Chondrocyte (in vitro differentiated cells): ENCODE results near the gene EPB41L2. TPM values are rescaled to one million over a fixed set of nuclear protein-coding genes. Genes with fewer than 3 reads are reported as not detected.
A peak's percentile ranks its signal among the peaks of the same experiment; 100 is the strongest.

Experiments
- DNase-seq: peaks from one replicate; pipeline ENCODE4 v3.0.0; 2021; ENCODE audit warnings: mixed read lengths, low spot score
- H3K27ac Mint-ChIP-seq: one replicate; pipeline ENCODE4 v1.8.0; 2021; ENCODE audit warnings: mild to moderate bottlenecking, moderate library complexity, mixed read lengths; ENCODE audit not compliant: unreplicated experiment
- H3K27me3 Mint-ChIP-seq: 2 replicates; pipeline ENCODE4 v1.8.0; 2021; ENCODE audit warnings: low read depth, mixed read lengths
- H3K36me3 Mint-ChIP-seq: 2 replicates; pipeline ENCODE4 v1.8.0; 2021; ENCODE audit warnings: low read depth, mixed read lengths
- H3K4me1 Mint-ChIP-seq: 2 replicates; pipeline ENCODE4 v1.8.0; 2021; ENCODE audit warnings: low read depth, mild to moderate bottlenecking, mixed read lengths
- H3K4me3 Mint-ChIP-seq: one replicate; pipeline ENCODE4 v1.8.0; 2021; ENCODE audit warnings: mild to moderate bottlenecking, moderate library complexity, mixed read lengths; ENCODE audit not compliant: unreplicated experiment
- H3K9me3 Mint-ChIP-seq: 2 replicates; pipeline ENCODE4 v1.8.0; 2021; ENCODE audit warnings: low read depth, mixed read lengths
- total RNA-seq: library from RNA; stranded (reverse); gene quantifications from 3 replicates; pipeline ENCODE4 v1.2.1, GENCODE V29; 2021
- TF ChIP-seq, protein P1 (sequence below): fragments of 200-600 bp; sonication (generic); IDR thresholded peaks from 2 replicates; pipeline ENCODE4 v1.5.0; 2021; ENCODE audit warnings: antibody characterized with exemption, mild to moderate bottlenecking, moderate library complexity

EPB41L2 gene
- total RNA-seq, 1 donor from 2014 or later = 65.8 TPM

- no peak overlapping the region for H3K4me3 Mint-ChIP-seq
- peaks cover 48% of the 10 kb centered on the region for H3K4me1 Mint-ChIP-seq
- no peaks in the 10 kb centered on the region for H3K27me3 Mint-ChIP-seq
- peaks cover 5% of the 10 kb centered on the region for H3K9me3 Mint-ChIP-seq
- H3K36me3 Mint-ChIP-seq = no peaks in the 10 kb centered on the region
- H3K27ac Mint-ChIP-seq = no peak overlapping the region
- TF ChIP-seq, protein P1, sequence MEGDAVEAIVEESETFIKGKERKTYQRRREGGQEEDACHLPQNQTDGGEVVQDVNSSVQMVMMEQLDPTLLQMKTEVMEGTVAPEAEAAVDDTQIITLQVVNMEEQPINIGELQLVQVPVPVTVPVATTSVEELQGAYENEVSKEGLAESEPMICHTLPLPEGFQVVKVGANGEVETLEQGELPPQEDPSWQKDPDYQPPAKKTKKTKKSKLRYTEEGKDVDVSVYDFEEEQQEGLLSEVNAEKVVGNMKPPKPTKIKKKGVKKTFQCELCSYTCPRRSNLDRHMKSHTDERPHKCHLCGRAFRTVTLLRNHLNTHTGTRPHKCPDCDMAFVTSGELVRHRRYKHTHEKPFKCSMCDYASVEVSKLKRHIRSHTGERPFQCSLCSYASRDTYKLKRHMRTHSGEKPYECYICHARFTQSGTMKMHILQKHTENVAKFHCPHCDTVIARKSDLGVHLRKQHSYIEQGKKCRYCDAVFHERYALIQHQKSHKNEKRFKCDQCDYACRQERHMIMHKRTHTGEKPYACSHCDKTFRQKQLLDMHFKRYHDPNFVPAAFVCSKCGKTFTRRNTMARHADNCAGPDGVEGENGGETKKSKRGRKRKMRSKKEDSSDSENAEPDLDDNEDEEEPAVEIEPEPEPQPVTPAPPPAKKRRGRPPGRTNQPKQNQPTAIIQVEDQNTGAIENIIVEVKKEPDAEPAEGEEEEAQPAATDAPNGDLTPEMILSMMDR = no peak
- no peak for DNase-seq
Observed at GRCh38 chr6:130932438-130932837, 130.6 kb downstream of the EPB41L2 start.

DNA sequence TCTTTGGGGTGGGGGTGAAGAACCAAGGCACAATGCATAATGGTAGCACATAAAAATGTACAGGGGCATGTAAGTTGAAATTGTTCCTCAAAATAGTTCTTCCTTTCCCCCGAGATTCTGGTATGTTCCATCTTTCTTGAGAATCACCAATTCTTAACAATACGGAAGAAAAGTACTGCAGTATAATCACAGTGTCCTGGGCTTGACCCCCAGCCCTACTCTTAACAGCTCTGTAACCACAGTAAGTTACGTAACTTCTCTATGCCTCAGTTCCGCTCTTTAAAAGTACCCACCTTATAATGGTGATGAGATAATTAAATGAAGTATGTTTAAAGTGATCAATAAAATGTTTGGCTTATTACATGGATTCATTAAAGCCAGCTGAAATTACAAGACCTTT lies 131.4 kb downstream of the EPB41L2 start:
- Mint-ChIP-seq H3K27ac (no peak overlapping the region), H3K4me3 (no peak overlapping the region), H3K9me3 (peaks cover 5% of the 10 kb centered on the region), H3K27me3 (no peaks in the 10 kb centered on the region), H3K4me1 (peaks cover 48% of the 10 kb centered on the region), H3K36me3 (no peaks in the 10 kb centered on the region)
- TF ChIP-seq, protein P1 = no peak
- DNase-seq = no peak

DNA sequence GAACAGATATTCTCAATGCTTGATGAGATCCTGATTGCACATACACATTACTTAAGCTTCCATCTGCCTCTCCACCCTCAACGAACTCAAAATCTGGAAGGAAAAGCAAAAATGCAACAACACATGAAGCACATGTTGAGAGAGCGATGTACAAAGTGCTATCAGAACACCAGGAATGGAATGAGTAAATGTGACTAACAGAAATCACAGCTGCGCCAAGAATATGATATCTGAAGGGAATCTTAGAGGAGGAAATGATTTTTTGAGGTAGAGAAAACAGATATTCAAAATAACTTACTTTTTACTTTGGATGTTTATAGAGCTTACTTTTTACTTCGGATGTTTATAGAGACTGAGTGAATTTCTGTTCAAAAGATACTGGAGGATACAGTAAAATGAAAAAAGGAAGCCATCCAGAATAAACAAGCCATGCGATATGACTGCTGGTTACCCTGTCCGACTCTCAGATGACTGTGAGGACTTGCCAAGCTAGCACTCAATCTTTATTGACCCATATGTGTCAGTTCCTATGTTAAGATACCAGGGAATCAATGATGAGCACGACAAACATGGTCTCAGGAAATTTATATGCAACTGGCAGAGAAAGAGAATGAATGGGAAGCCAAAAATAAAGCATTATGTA lies 133.9 kb downstream of the EPB41L2 start:
- H3K4me1 Mint-ChIP-seq = peaks cover 29% of the 10 kb centered on the region
- peak overlapping the region; percentile 3 for H3K27ac Mint-ChIP-seq
- H3K27me3 Mint-ChIP-seq = no peaks in the 10 kb centered on the region
- H3K9me3 Mint-ChIP-seq = peaks cover 5% of the 10 kb centered on the region
- peaks cover 2% of the 10 kb centered on the region for H3K36me3 Mint-ChIP-seq
- no peak overlapping the region for H3K4me3 Mint-ChIP-seq
- TF ChIP-seq, protein P1 = no peak
- no peak for DNase-seq

DNA sequence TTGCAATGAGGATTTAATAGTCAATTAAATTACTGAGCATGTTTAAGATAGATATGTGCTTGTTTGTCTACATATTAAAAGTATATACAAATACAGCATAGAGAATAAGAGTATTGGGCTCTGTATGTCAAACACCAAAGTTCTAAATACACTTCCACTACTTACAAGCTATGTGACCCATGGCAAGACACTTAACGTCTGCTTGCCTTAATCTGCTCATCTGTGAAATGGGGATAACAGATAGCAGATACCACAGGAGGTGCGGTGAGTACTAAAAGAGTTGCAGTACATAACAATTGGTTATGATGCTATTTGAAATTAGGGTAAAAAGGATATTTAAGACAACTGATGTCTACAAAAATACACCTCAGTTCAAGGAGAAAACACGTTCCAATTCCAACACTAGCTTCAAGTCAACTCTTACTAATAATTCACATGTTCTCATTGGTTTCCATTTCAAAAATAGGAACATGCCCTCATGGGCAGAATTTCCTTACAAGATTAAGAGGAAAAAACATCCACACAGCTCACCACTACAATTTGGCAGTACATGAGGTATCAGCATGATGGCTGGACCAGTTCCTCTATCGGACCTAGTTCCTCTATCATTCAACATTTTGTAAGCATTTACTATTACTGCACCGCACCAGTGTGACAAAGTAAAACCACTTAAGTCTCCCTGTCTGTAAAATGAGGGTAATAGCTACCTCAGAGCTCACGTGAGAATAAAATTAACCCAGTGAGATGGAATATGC lies 134.7 kb downstream of the EPB41L2 start:
- no peak overlapping the region for H3K27ac Mint-ChIP-seq
- peaks cover 5% of the 10 kb centered on the region for H3K9me3 Mint-ChIP-seq
- peaks cover 21% of the 10 kb centered on the region for H3K4me1 Mint-ChIP-seq
- peaks cover 4% of the 10 kb centered on the region for H3K36me3 Mint-ChIP-seq
- H3K4me3 Mint-ChIP-seq = no peak overlapping the region
- no peak for DNase-seq
- TF ChIP-seq, protein P1 = no peak
- H3K27me3 Mint-ChIP-seq = no peaks in the 10 kb centered on the region

DNA sequence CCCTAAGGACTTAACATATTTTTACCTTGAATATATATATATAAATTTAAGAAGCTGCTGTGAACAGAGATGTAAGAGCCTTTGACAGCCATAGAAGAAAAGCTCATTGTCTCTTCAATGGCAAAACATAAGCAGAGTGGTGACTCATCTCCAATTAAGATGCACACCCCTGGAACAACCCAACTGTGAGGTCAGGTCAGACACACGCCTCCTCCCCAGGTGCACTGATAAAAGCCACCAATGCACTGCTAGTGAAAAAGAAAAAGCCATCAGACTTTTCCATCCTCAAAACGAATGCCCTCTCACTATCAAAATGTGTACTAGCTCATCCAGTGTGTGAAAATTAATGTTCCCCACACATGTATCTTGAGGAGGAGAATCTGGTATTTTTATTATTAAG lies 135.7 kb downstream of the EPB41L2 start:
- Mint-ChIP-seq H3K27ac (no peak overlapping the region), H3K4me3 (no peak overlapping the region), H3K4me1 (peaks cover 11% of the 10 kb centered on the region), H3K36me3 (peaks cover 8% of the 10 kb centered on the region), H3K27me3 (no peaks in the 10 kb centered on the region), H3K9me3 (peaks cover 3% of the 10 kb centered on the region)
- no peak for DNase-seq
- TF ChIP-seq, protein P1 = no peak
